Pancreas (tissue), 10 donors: Measurements from ENCODE around the gene GNA12. TPM values are rescaled to one million over a fixed set of nuclear protein-coding genes. Genes with fewer than 3 reads are reported as not detected.

Experiments
- ATAC-seq, 4 donors: fragments of 200-7000 bp; cut with Tn5 transposase; one replicate each; pipeline versions ENCODE4 v1.8.0 to v1.9.1; 2020; ENCODE audit warnings: mild to moderate bottlenecking in 4 of 4, moderate library complexity in 4 of 4
- DNase-seq, 6 donors: peaks; one replicate each; pipeline ENCODE4 v3.0.0-alpha.2; 2020
- FAIRE-seq: peaks from 2 replicates; lab custom pipeline; 2012; peaks lifted over from hg19 to GRCh38; lab: Jason Lieb, UNC
- H3K27ac ChIP-seq, 4 donors: fragments of 200-600 bp; sonication (generic); 1 replicate in 3 of 4; 2 replicates in 1 of 4; pipeline versions ENCODE4 v1.5.0 to v1.8.0; 2020
- H3K27me3 ChIP-seq, 4 donors: fragments of 200-600 bp; one replicate each; pipeline ENCODE4 v1.8.0; 2021
- H3K36me3 ChIP-seq, 3 donors: fragments of 200-600 bp; sonication (generic) in 1 of 3; one replicate each; pipeline versions ENCODE4 v1.5.0 to v1.8.0; 2020 to 2021
- H3K4me1 ChIP-seq, 3 donors: fragments of 200-600 bp; one replicate each; pipeline ENCODE4 v1.8.0; 2021
- H3K4me3 ChIP-seq, 4 donors: fragments of 200-600 bp; sonication (generic) in 2 of 4; one replicate each; pipeline versions ENCODE4 v1.5.0 to v1.8.0; 2020 to 2021
- H3K9me3 ChIP-seq, 4 donors: fragments of 200-600 bp; one replicate each; pipeline ENCODE4 v1.8.0; 2021
- CTCF ChIP-seq, 4 donors: fragments of 200-600 bp; sonication (generic) in 3 of 4; IDR thresholded peaks; one replicate each; pipeline versions ENCODE4 v1.5.0 to v1.8.0; 2021; ENCODE audit warnings: antibody characterized with exemption in 4 of 4
- WGBS, 2 donors: extraction: QIAGEN DNeasy Blood & Tissue Kit; methylation state at CpG; one replicate each; pipeline ENCODE4 v1.1.7; 2013; 5-methylcytosine and 5-hydroxymethylcytosine counted together
- intact Hi-C, 3 donors: fragments of 100-400 bp; cut with DNase I; formaldehyde crosslinking; loops; one replicate each; pipeline versions ENCODE4 v1.11.1 to v1.14.2; 2022
- polyA plus RNA-seq, 2 donors: library from polyadenylated mRNA; stranded (reverse); fragments of 200-250 nt; gene quantifications; one replicate each; pipeline ENCODE4 v1.2.3, GENCODE V29; 2013
- total RNA-seq, 6 donors: library from RNA; stranded (reverse); fragmentation: NEBNext Ultra II Directional in 4 of 6; extraction: Animal tissue kit (Norgen Biotek cat#: 25700) in 4 of 6; gene quantifications; one replicate each; pipeline versions ENCODE4 v1.2.1 to v1.2.4, GENCODE V29; 2021 to 2023
- donor health status: healthy with polysubstance abuse.
- donor health status: DM: no; HTN: no; CAD: no; lungs with moderate emphysema.
- donor health status: DM: no; HTN: no; CAD: no.
- donor health status: control.
- donor health status: control.
- donor health status: Bipolar disorder and iron deficiency.
- donor health status: DM: yes; HTN: yes; CAD: no.
- donor health status: DM: no; HTN: no; CAD: no.
- donor health status: DM: no; HTN: no; CAD: no.
- donor health status: DM: yes; HTN: yes; CAD: no.

The GNA12 gene
- total and polyA plus RNA-seq, 8 donors, result 7.5 to 23.0 (median 15.9) TPM

GRCh38 chr7:2821161-2821841 lies 22.8 kb downstream of the GNA12 start:
- no peak overlapping the region for H3K4me3 ChIP-seq
- intact Hi-C loops, result no loop called here
- no peak for TF ChIP-seq CTCF (IDR thresholded peaks at IDR 0.05)
- DNase-seq, result peak in 4 of 6 donors; percentile 57 to 70 (median 64)
- peaks cover 0 to 26% (median 10%) of the 10 kb centered on the region in 3 donors for H3K4me1 ChIP-seq
- no peak for FAIRE-seq
- H3K9me3 ChIP-seq, result no peaks in the 10 kb centered on the region
- ATAC-seq, result peak; percentile 79 to 84 (median 82)
- H3K27me3 ChIP-seq, result no peaks in the 10 kb centered on the region
- no peaks in the 10 kb centered on the region for H3K36me3 ChIP-seq
- WGBS, 2 donors, result 20 to 21% methylated on average over 12 of the region's 12 CpGs
- peak overlapping the region in 2 of 4 donors; percentile 61 to 70 for H3K27ac ChIP-seq

GRCh38 chr7:2820508-2820934 lies 23.6 kb downstream of the GNA12 start:
- H3K36me3 ChIP-seq, result no peaks in the 10 kb centered on the region
- WGBS, 2 donors, result 85 to 93% methylated on average over 4 of the region's 4 CpGs
- H3K27ac ChIP-seq, result peak overlapping the region in 2 of 4 donors; percentile 61 to 70
- intact Hi-C loops, result no loop called here
- H3K4me1 ChIP-seq, result peaks cover 0 to 26% (median 10%) of the 10 kb centered on the region in 3 donors
- peak; percentile 47 to 77 (median 60) for ATAC-seq
- no peaks in the 10 kb centered on the region for H3K27me3 ChIP-seq
- H3K9me3 ChIP-seq, result no peaks in the 10 kb centered on the region
- no peak for FAIRE-seq
- TF ChIP-seq CTCF (IDR thresholded peaks at IDR 0.05), result no peak
- H3K4me3 ChIP-seq, result no peak overlapping the region
- DNase-seq, result peak in 4 of 6 donors; percentile 29 to 61 (median 52)

- Histone ChIP-seq H3K4me1 (peaks cover 0 to 26% (median 10%) of the 10 kb centered on the region in 3 donors), H3K36me3 (no peaks in the 10 kb centered on the region), H3K27ac (peak overlapping the region in 2 of 4 donors; percentile 61 to 70), H3K9me3 (no peaks in the 10 kb centered on the region), H3K4me3 (no peak overlapping the region), H3K27me3 (no peaks in the 10 kb centered on the region)
- WGBS, 2 donors, result 95 to 97% methylated on average over 16 of the region's 16 CpGs
- FAIRE-seq, result no peak
- ATAC-seq, result no peak
- no peak for DNase-seq
- intact Hi-C loops, result no loop called here
- no peak for TF ChIP-seq CTCF (IDR thresholded peaks at IDR 0.05)
Measured at GRCh38 chr7:2819954-2820397, 24.1 kb downstream of the GNA12 start.

GRCh38 chr7:2819161-2819953 lies 24.8 kb downstream of the GNA12 start:
- Histone ChIP-seq H3K9me3 (no peaks in the 10 kb centered on the region), H3K36me3 (no peaks in the 10 kb centered on the region), H3K27ac (no peak overlapping the region), H3K27me3 (no peaks in the 10 kb centered on the region), H3K4me1 (peaks cover 0 to 26% (median 10%) of the 10 kb centered on the region in 3 donors), H3K4me3 (no peak overlapping the region)
- DNase-seq (no peak), ATAC-seq (no peak), FAIRE-seq (no peak)
- 89 to 90% methylated on average over 15 of the region's 15 CpGs for WGBS, 2 donors
- no peak for TF ChIP-seq CTCF (IDR thresholded peaks at IDR 0.05)
- intact Hi-C loops, result no loop called here
